Uterus (tissue), 2 donors: ENCODE data around the gene PIEZO2.

Source experiments
- CTCF ChIP-seq, 4 experiments: fragments of 200-600 bp in 2 of 4; fragments of 450-650 bp in 2 of 4; sonication (generic) in 2 of 4; IDR thresholded peaks; one replicate each; pipeline ENCODE4 v1.5.1; 2016 to 2019; ENCODE audit warnings: antibody characterized with exemption in 4 of 4, mild to moderate bottlenecking in 2 of 4, moderate library complexity in 1 of 4
- POLR2A ChIP-seq, 2 donors: fragments of 450-650 bp; IDR thresholded peaks; one replicate each; pipeline ENCODE4 v1.6.1; 2016; ENCODE audit warnings: antibody characterized with exemption in 2 of 2, mild to moderate bottlenecking in 1 of 2, moderate library complexity in 1 of 2

GRCh38 chr18:10863026-10863425 lies 286.3 kb downstream of the PIEZO2 start:
- TF ChIP-seq CTCF (IDR thresholded peaks at IDR 0.05) (no peak), POLR2A (IDR thresholded peaks at IDR 0.05) (no peak)
